Left ventricle myocardium inferior (tissue), 1 donor: ENCODE measurements around the gene TSC22D2. TPM values are rescaled to one million over a fixed set of nuclear protein-coding genes. Genes with fewer than 3 reads are reported as not detected.

Experiments
- DNase-seq: peaks from one replicate; pipeline ENCODE4 v3.0.0-alpha.2; 2020
- H3K27ac ChIP-seq: fragments of 200-600 bp; replicated peaks from 2 replicates; pipeline ENCODE4 v1.8.0; 2021
- H3K27me3 ChIP-seq: fragments of 200-600 bp; 2 replicates; pipeline ENCODE4 v1.8.0; 2021; ENCODE audit warnings: low read depth
- H3K36me3 ChIP-seq: fragments of 200-600 bp; 2 replicates; pipeline ENCODE4 v1.8.0; 2021
- H3K4me1 ChIP-seq: fragments of 200-600 bp; 2 replicates; pipeline ENCODE4 v1.8.0; 2021
- H3K4me3 ChIP-seq: fragments of 200-600 bp; 2 replicates; pipeline ENCODE4 v1.8.0; 2021; ENCODE audit warnings: mild to moderate bottlenecking, moderate library complexity
- H3K9me3 ChIP-seq: fragments of 200-600 bp; replicated peaks from 2 replicates; pipeline ENCODE4 v1.8.0; 2021
- CTCF ChIP-seq: fragments of 200-600 bp; IDR thresholded peaks from 2 replicates; pipeline ENCODE4 v1.8.0; 2021; ENCODE audit warnings: antibody characterized with exemption, mild to moderate bottlenecking, borderline replicate concordance
- intact Hi-C: fragments of 100-400 bp; cut with micrococcal nuclease; formaldehyde crosslinking; loops from one replicate; pipeline ENCODE4 v1.11.0; 2022
- long read RNA-seq: library from polyadenylated mRNA; unstranded; transcript quantifications from one replicate; pipeline ENCODE4 v2.0.0, GENCODE V29; 2021
- total RNA-seq: library from RNA; stranded (reverse); fragmentation: NEBNext Ultra II Directional; extraction: Animal tissue kit (Norgen Biotek cat#: 25700); gene quantifications from one replicate; pipeline ENCODE4 v1.2.1, GENCODE V29; 2021
- donor health status: DM: no; HTN: yes; CAD: no; lungs with severe emphysema.

TSC22D2 gene
- 21.9 TPM for total RNA-seq
- long read RNA-seq, full-length matches to known transcripts: 110 of 113 reads
- long read RNA-seq, partial matches to known transcripts: 0 of 113 reads
- long read RNA-seq, other reads (novel, unspliced or antisense): 3 of 113 reads

DNA sequence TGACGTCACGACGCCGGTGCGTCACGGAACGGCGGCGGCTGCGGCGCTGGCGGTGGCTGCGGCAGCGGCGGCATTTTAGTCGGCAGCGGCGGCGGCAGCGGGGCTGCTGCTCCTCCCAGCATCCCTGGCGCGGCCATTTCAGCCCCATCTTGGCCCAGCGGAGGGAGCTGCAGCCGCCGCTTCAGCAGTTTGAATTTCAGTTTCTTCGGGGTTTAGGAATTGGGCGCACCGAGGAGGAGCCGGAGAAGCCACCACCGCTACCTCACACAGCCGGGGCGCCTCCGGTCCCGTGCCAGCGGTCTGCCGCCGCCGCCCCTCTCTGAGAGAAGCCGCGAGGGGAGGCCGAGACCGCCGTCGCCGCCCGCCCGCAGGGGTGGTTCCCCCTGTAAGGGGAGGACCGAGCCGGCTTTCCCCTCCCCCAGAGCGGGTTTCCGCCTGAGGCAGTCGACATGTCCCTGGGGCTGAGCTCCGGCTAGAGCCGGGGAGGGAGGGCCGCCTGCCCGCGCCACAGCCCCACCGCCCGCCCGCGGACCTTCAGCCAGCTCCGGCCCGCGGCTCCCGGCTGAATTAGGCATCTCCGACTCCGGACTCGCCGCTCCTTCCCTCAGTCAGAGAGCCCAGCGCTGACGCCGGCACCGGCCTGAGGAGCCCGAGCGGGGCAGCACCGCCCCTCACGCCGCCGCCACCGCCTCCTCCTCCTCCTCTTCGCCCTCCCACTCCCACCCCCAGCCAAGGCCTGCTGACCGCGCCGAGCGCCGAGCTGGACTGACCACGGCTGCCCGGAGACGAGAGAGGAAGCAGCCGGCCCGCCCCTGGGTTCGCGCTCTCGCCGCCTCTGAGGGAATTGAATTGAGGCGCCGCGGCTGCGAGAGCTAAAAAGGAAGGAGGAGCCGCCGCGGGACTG is at the start of gene TSC22D2:
TSC22D2 (plus strand) TSS at position 78 of the 904 bp plus-strand sequence. CDS start 1,053 bp downstream, outside the sequence.
- H3K27me3 ChIP-seq: no peaks in the 10 kb centered on the region
- H3K9me3 ChIP-seq: no peaks in the 10 kb centered on the region
- intact Hi-C loops: no loop called here
- H3K36me3 ChIP-seq: no peaks in the 10 kb centered on the region
- TF ChIP-seq CTCF: peak; percentile 26
- peaks cover 66% of the 10 kb centered on the region for H3K4me1 ChIP-seq
- peak; percentile 97 for DNase-seq
- peak within 1 kb of the TSS; percentile 88 for H3K4me3 ChIP-seq
- peak within 1 kb of the TSS; percentile 100 for H3K27ac ChIP-seq

GRCh38 chr3:150359381-150359780 is 48.7 kb upstream of the TSC22D2 start:
- TF ChIP-seq CTCF: no peak
- intact Hi-C loops: no loop called here
- Histone ChIP-seq H3K27me3 (no peaks in the 10 kb centered on the region), H3K4me1 (peaks cover 4% of the 10 kb centered on the region), H3K36me3 (no peaks in the 10 kb centered on the region), H3K27ac (no peak overlapping the region), H3K9me3 (no peaks in the 10 kb centered on the region), H3K4me3 (no peak overlapping the region)
- no peak for DNase-seq

- intact Hi-C loops: no loop called here
- TF ChIP-seq CTCF: no peak
- no peak for DNase-seq
- no peak overlapping the region for H3K4me3 ChIP-seq
- no peaks in the 10 kb centered on the region for H3K27me3 ChIP-seq
- H3K27ac ChIP-seq: no peak overlapping the region
- H3K9me3 ChIP-seq: no peaks in the 10 kb centered on the region
- H3K36me3 ChIP-seq: no peaks in the 10 kb centered on the region
- peaks cover 4% of the 10 kb centered on the region for H3K4me1 ChIP-seq
Measured at GRCh38 chr3:150360966-150361365, 47.1 kb upstream of the TSC22D2 start.

DNA sequence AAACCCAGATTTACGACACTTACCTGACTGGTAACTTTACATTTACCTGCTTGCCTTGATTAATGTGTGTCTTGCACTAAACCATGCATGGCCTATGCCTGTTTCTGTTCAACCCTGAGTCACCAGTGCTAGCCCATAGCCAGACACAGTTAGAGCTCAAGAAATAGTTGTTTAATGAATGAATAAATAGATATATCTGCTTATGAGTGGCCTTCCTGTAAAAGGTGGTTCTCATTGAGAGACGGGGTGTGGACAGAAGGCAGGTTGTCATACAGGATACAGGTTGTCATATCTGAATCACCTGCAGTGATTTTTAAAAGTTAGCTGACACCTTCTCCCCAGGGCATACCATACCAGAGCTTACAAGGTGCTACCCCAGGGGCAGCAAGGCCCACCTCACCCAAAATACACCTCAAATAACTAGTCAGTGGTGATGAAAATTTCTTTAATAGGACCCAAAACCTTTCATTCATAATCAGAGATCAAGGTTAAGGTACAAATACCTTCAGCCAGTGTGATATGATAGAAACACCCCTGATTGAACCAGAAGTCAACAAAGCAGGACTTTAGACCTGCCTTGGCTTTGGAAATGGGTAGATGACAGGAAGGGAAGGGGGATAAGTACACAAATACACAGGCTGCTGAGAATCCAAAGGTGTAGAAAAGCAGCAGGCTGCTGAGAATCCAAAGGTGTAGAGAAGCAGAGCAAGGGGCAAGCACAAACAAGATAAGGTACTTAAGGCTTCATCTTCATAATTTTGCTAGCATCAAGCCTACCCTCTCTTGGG is 45.4 kb upstream of the TSC22D2 start:
- intact Hi-C loops: no loop called here
- TF ChIP-seq CTCF: no peak
- no peak overlapping the region for H3K4me3 ChIP-seq
- H3K9me3 ChIP-seq: no peaks in the 10 kb centered on the region
- DNase-seq: no peak
- H3K27me3 ChIP-seq: no peaks in the 10 kb centered on the region
- H3K4me1 ChIP-seq: no peaks in the 10 kb centered on the region
- no peak overlapping the region for H3K27ac ChIP-seq
- H3K36me3 ChIP-seq: no peaks in the 10 kb centered on the region

DNA sequence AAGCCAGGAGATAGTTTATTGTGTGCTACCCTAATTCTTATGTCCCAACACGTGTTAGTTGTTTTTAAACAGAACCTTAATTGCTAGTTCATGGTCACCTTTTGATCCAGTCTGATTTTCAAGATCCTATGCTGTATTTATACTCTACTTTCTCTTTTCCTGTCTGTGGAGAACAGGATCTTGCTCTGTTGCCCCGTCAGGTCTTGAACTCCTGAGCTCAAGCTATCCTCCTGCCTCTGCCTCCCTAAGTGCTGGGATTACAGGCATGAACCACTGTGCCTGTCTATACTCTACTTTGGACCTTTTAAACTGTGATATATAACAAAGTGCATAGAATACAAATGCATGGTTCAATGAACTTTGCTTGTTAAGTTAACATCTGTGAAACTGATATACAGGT is 44.7 kb upstream of the TSC22D2 start:
- no peaks in the 10 kb centered on the region for H3K27me3 ChIP-seq
- H3K36me3 ChIP-seq: no peaks in the 10 kb centered on the region
- intact Hi-C loops: no loop called here

More for the DNA sequence above, 44.7 kb upstream of the TSC22D2 start:
- Histone ChIP-seq H3K4me1 (no peaks in the 10 kb centered on the region), H3K4me3 (no peak overlapping the region), H3K9me3 (no peaks in the 10 kb centered on the region), H3K27ac (no peak overlapping the region)
- TF ChIP-seq CTCF: no peak
- DNase-seq: no peak
